NCI-H446 (cell line): ENCODE measurements around the gene LAMP1.
"Not testable (repeated sequence)": the region's sequence is repeated elsewhere in the genome, so short reads cannot be mapped to it uniquely, and the experiment has no call there.

Source experiments
- DNase-seq, 2 experiments: peaks; one replicate each; lab custom pipeline; 2025; lab: John Stamatoyannopoulos, UW

Gene LAMP1

DNA sequence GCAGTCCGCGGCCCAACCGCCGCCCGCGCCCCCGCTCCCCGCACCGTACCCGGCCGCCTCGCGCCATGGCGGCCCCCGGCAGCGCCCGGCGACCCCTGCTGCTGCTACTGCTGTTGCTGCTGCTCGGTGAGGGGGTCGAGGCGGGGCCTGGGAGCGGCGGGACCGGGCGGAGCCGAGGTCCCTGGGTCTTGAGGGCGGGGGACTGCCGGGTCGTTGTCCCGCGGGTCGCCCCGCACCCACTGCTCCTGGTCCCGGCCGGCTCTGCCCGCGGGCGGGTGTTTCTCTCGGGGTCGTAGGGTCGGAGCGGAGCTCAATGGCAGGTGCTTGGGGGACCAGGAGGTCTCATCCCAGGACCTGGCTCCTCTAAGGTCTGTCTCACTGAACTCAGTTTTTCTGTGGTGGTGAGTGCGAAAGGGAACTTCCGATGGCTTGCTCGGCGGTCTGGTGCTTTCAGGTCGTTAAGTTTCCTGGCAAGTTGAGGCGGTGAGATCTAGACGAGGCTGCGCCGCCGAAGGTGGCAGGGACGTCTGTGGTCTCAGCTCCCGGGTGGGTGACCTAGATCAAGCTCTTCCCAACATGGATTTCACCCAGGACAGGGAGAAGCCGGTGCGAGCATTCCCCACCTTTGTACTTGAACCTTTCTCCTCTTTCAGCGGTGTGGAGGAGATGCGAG is 467 bp downstream of the LAMP1 start:
- no peak for DNase-seq

DNA sequence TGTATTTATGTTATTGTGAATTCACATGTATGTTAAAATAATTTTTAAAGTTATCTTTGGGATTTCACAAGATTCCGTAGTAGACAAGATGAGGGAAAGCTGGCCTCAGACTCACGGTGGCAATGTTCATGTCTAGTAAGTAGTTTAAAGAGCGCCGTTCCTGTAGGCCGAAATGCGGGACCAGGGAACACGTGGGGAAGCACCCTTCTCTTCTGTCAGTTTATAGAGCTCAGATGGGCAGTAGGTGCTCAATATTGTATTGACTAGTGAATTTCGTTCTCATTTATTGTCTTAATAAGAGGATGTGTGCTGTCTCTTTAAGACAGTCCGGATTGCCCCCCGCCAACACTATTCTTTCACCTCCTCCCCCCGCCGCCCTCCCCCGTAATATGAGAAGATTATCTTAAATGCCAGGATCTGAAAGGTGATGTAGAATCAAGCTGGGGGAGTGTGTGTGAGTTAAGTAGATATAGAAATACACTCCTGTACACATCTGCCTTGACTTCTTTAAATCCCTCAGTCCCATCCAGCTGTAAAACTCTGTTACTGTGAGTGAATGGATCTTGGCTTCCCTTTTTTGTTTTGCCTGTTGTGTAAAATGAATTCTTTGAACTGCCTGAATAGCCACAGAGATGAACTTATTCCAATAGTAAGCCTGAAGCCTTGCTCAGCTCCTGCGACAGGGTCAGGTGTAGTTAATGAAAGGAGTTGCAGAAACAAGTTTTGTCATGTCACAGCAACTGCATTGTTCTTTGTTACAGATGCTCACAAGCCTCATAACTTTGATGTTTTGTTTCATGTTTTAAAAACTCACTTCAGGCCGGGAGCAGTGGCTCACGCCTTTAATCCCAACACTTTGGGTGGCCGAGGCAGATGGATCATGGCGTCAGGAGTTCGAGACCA is 1.3 kb downstream of the LAMP1 start:
- no peak for DNase-seq

DNA sequence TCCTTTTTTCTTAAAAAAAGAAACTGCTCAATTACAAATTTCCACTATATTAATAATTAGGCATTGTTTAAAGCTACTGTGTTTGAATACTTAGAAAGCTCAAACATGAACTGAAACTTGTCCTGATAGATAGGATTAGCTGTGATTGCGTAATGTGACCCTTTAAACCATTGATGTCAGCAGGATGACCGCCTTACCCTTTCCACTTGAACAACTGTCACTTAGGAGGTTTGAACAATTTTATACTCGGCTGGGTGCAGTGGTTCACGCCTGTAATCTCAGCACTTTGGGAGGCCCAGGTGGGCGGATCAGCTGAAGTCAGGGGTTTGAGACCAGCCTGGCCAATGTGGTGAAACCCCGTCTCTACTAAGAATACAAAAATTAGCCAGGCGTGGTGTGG is 2.9 kb downstream of the LAMP1 start:
- no peak for DNase-seq

DNA sequence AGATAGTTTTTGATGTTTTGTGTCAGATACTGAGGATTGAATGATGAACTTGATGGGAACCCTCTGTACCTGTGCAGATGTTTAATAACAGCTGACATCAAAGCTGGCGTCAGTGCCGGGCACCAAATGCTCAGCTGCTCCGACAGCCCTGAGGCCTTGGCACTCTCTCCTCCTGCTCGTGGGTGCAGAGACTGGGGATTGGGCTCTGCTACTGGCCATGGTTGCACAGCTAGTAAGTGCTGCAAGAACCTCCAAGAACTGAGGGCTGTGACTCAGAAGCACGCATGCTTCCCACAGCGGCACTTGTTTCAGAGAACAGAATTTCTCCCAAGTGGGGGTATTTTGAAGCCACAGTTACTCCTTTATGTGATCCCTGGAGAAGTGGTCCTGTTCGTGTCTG is 5.9 kb downstream of the LAMP1 start:
- DNase-seq, result no peak

DNA sequence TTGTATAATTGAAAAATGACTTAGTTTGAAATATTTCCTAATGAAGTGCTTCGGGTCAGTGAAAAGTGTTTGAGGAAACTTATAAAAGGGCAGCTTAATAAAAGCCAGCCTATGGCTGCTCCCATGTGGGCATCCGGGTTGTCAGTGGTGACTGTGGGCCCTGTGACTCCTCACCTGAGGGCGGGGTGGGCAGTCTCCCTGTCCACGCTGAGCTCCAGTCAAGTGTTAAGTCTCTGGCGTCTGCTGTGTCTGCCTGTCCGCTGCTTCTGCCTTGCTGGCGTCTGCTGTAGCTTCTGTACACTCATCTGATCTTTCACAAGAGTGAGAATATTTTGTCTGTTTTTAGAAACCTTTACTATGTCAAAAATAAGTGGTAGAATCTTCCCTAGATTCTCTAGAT is 7.1 kb downstream of the LAMP1 start:
- DNase-seq, result no peak

DNA sequence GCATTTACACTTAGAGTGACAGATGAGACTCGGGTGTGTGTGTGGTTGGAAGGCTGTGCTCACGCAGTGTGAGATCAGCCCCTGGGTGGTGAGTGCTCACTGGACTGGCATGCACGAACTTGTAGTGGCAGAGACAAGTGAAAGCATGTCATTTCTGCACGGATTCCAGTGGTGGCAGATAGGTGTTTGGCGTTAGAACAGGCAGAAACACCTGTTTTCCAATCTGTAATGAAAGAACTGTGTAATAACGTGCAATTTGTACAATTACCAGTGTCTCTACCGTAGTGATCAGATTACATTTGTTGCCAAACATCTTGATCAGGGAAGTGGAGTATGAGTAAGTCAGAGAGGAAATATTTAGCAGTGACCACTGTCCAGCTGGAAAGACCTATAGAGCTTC is 8.2 kb downstream of the LAMP1 start:
- no peak for DNase-seq

DNA sequence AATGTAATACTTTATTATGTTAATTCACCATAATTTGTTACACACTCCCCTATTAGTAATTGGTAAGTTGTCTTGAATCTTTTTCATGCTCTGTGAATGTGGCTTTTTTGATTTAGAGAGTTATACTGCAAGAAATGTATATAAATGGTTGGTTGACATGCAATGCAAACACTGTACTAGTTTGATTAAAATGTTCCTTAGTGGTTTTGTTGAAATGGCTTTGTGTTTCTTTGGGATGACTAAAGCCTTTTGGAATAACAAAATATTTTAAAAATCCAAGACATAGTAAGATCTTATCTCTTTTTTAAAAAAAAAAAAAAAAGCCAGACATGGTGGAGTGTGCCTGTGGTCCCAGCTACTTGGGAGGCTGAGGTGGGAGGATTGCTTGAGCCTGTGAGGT is 10.5 kb downstream of the LAMP1 start:
- no peak for DNase-seq

DNA sequence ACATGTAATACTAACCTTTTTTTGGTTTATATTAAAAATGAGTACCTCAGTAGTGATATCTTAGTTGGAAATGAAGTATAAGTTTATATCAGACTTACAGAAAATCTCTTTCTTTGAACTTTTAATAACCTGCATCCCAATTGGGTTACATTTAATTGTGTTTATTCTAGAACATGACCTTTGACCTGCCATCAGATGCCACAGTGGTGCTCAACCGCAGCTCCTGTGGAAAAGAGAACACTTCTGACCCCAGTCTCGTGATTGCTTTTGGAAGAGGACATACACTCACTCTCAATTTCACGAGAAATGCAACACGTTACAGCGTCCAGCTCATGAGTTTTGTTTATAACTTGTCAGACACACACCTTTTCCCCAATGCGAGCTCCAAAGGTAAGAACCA is 12.4 kb downstream of the LAMP1 start:
- DNase-seq, result no peak

DNA sequence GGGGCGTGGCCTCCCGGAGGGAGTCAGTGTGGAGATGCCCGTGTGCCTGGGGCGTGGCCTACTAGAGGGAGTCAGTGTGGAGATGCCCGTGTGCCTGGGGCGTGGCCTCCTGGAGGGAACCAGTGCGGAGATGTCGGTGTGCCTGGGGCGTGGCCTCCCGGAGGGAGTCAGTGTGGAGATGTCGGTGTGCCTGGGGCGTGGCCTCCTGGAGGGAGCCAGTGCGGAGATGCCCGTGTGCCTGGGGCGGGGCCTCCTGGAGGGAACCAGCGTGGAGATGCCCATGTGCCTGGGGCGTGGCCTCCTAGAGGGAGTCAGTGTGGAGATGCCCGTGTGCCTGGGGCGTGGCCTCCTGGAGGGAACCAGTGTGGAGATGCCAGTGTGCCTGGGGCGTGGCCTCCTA is 17.1 kb downstream of the LAMP1 start:
- not testable (repeated sequence) for DNase-seq

DNA sequence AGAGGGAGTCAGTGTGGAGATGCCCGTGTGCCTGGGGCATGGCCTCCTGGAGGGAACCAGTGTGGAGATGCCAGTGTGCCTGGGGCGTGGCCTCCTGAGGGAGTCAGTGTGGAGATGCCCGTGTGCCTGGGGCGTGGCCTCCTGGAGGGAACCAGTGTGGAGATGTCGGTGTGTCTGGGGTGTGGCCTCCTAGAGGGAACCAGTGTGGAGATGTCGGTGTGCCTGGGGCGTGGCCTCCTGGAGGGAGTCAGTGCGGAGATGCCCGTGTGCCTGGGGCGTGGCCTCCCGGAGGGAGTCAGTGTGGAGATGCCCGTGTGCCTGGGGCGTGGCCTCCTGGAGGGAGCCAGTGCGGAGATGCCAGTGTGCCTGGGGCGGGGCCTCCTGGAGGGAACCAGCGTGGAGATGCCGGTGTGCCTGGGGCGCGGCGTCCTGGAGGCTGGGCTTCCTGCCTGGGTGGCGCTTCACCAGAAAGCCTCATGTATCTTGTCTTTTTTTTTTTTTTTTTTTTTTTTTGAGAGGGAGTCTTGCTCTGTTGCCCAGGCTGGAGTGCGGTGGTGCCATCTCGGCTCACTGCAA is 17.9 kb downstream of the LAMP1 start:
- not testable (repeated sequence) for DNase-seq

DNA sequence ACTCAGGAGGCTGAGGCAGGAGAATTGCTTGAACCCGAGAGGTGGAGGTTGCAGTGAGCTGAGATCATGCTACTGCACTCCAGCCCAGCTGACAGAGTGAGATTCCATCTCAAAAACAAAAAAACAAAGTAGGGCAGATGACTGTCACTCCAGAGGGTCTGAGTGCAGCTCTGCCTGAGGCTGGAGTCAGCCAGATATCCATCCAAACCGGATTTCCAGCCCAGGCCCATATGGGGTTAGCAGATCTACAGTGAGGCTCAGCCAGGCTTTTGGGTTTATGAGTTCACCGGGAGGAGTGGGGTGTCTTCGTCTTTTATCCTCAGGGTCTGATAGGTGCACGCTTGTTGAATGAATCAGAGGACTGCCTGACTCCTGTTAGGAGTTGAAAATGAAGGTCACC is 19.0 kb downstream of the LAMP1 start:
- no peak for DNase-seq

DNA sequence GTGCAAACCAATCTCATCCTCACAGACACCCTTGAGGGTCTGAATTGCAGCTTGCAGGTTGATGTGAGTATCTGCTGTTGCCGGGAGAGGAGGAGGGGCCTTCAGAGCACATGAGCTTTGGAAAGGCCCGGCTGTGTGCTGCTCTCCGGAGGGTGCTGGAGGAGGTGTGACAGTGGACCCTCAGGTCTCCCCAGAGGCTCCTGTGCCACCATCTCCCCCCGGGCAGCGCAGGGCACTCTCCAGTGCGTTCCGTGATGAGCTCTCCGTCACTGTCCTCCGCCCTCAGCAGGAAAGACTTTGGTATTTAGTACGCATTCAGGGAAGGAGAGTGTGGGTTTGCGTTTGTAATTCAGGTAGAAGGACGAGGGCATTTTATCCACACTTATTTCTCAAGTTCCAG is 20.0 kb downstream of the LAMP1 start:
- DNase-seq, result no peak

DNA sequence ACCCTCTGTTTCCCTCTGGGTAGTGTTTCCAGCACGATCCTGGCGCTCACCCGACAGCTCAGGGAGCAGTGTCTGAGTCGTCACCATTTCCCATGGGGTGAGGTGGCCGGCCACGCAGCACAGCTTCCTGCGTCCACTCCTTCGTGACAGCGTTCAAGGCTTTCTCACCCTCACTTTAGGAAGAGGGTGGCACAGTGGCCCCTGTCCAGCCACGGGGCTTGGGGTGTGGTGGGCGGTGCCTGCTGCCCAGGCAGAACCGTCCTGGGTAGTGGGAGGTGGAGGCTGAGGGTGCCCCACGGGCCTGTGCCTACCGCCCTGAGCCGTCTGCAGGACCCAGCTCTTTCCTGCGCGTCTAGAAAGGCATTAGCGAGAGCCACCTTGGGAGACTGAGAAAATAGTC is 21.9 kb downstream of the LAMP1 start:
- DNase-seq, result no peak

DNA sequence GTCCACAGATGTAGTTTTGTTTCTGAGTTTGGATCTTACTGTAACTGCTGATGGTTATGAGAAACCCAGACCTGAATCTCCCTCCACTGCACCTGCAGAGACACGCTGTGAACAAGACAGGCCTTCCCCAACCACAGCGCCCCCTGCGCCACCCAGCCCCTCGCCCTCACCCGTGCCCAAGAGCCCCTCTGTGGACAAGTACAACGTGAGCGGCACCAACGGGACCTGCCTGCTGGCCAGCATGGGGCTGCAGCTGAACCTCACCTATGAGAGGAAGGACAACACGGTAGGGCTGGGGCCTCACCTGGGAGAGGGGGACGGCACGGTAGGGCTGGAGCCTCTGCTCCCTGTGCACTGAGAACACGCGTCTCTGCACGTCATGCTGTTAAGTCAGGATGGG is 22.3 kb downstream of the LAMP1 start:
- no peak for DNase-seq

DNA sequence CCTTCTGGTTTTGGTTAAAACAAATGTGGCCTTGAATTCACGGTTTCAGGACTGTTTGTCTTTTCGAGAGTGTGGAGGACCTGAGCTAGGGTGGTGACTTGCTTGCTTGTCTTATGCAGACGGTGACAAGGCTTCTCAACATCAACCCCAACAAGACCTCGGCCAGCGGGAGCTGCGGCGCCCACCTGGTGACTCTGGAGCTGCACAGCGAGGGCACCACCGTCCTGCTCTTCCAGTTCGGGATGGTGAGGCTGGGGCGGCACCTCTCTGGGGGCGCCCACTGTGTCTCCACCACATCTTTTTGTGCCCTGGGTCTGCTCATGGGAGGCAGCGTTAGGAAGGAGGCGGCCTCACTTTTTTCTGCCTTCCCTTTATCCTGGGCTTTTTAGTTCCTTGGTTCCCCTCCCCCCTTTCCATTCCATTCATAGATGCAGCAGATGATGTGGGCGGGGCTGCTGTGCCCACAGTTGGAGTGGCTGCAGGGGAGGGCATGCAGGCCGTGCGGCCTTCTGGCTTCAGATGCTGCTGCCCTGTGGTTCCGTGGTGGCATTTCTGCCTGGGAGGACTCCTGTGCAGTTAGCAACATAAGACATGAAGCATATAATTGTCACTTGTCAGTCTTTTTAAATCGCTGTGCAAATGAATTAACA is 23.3 kb downstream of the LAMP1 start:
- DNase-seq, result no peak

DNA sequence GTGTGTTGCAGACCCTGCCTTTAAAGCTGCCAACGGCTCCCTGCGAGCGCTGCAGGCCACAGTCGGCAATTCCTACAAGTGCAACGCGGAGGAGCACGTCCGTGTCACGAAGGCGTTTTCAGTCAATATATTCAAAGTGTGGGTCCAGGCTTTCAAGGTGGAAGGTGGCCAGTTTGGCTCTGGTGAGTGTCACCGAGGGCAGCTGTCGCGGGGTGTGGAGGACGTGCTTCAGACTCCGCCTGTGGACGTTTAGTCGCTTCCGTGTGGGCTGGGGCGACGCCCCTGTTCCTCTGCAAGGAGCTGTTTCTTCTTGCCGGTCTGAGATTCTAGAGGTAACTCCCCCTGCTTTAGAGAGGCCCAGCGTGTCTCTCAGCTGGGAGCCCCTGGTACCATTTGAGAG is 24.5 kb downstream of the LAMP1 start:
- DNase-seq, result no peak

DNA sequence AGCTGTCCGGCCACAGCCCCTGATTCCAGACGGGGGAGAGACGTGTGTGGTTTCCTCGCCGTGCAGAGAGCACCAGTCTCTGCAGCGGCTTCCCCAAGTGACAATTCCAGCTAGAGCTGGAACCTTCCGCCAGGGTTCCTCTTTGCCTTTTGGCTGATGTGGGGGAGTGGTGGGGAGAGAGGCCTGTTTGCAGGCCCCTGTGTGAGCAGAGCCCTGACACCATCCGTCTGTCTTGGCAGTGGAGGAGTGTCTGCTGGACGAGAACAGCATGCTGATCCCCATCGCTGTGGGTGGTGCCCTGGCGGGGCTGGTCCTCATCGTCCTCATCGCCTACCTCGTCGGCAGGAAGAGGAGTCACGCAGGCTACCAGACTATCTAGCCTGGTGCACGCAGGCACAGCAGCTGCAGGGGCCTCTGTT is 25.0 kb downstream of the LAMP1 start:
- DNase-seq, result no peak

DNA sequence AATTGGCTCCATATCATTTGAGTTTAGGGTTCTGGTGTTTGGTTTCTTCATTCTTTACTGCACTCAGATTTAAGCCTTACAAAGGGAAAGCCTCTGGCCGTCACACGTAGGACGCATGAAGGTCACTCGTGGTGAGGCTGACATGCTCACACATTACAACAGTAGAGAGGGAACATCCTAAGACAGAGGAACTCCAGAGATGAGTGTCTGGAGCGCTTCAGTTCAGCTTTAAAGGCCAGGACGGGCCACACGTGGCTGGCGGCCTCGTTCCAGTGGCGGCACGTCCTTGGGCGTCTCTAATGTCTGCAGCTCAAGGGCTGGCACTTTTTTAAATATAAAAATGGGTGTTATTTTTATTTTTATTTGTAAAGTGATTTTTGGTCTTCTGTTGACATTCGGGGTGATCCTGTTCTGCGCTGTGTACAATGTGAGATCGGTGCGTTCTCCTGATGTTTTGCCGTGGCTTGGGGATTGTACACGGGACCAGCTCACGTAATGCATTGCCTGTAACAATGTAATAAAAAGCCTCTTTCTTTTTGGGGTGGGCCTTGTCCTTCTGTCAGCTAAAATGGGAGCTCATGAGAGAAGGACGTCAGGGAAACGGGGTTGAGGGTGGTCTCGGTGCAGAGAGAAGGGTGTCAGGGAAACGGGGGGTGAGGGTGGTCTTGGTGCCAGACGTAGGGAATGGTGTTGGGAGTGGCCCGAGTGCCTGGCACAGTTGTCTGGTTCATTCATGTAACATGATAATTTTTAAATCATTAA is 26.0 kb downstream of the LAMP1 start:
- no peak for DNase-seq

DNA sequence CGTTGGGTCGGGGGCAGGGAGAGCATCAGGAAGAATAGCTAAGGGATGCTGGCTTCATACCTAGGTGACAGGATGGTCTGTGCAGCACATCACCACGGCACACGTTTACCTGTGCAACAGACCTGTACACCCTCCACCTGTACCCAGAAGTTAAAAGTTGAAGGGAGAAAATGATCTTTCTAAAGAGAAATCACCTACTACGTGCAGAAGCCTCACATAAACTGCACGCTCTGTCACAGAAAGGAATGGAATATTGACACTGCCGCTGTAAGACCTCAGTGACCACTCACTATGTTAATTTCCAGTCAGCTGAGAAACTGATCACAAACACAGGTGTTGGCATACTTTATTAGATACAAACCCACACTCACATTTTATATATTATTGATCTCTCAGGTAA is 26.8 kb downstream of the LAMP1 start:
- DNase-seq, result no peak

DNA sequence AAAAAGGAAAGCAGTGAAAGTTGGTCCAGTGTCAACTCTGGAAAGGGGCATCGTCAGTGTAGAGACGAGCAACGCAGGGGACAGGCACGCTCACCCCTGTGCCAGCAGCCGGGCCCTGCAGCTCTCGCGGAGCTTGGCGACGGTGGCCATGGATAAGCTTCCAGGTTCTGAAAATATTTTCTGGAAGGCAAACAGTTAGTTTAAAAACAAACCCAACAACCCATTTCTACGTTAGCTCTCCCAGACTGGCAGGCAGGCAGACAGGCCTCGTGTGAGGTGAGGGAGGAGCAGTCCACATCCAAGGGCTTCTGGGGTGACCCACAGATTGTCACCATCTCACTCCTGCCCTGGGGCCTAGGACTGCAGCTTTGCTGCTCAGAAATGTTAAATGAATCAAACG is 27.4 kb downstream of the LAMP1 start:
- no peak for DNase-seq

DNA sequence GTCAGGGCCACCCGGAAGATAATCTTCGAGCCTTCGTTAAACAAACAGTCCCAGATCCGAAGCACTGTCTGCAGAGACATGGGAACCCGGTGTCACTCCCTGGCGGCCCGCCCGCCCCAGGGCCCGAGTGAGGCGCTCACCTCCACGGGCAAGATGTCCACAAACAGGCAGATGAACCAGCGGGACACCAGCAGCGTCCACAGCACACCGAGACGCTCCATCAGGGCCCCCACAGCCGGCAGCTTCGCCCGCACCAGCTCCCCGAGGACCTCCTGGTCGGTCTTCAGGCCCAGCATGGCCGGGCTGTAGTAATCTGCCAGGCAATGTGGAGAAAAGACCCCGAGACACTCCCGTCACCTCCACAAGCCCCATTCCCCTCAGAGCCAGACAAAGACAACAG is 28.7 kb downstream of the LAMP1 start:
- DNase-seq, result no peak

DNA sequence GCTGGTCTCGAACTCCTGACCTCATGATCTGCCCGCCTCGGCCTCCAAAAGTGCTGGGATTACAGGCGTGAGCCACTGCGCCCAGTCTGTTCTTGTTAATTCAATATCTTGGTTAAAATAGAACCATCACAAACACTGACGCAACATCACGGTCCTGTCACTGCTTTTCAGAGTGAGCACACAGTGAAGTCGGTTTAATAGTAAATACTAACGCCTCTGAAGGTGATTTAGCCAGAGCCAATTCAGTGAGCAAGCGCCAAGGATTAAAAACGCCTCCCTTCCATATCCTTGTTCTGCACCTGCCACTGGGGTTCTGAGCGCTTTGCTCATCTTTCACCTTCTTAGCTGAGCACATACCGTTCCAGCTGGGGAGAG is 30.3 kb downstream of the LAMP1 start:
- DNase-seq, result no peak
